ENCODE measurements around the gene CAMTA1.

DNA sequence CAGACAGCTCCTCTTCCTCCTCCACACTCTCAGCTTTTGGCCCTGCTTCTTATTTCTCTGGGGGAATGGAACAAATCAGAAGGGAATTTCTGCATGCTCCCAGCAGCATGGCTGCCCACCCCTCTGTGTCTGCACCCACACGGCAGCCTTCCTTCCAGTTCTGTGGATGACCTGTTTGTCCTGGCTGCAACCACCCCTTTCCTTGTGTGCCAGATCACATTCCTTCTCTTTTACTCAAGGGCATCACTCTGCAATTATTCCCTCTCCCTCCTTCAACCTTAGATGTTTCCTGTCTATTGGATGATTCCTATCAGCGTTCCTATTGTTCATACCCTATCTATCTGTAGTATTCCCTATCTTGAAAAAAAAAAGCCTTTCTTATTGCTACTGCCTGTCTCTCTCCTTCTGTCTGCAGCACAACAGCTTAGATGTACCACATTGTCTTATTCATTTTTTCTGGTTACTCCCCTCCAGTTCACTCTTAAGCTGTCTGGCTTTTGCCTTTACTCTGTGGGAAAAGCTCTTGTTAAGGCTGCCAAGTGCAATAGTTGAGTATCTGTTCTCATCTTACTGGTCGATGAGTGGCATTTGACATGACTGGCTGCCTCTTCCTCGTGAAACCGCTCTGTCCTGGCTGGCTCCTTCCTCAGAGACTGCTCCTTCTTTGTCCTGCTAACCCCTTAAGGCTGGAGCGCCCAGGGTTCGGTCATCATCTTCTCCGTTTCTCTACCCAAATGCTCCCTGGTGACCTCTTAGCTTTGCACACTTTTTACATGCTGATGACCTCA lies 351.1 kb downstream of the CAMTA1 start:
- TF ChIP-seq CTCF (IDR thresholded peaks at IDR 0.05 in 2 of 3, conservative IDR thresholded peaks at IDR 0.05 in 1 of 3; ENCODE audit: borderline replicate concordance in 1 of 3, insufficient read depth in 1 of 3, low read depth in 2 of 3, low read length in 2 of 3) (no peak), POLR2A (IDR thresholded peaks at IDR 0.05; ENCODE audit: borderline replicate concordance, extremely low read depth, insufficient read depth, insufficient read length) (no peak), POLR2AphosphoS5 (IDR thresholded peaks at IDR 0.05; ENCODE audit: low read depth, low read length) (no peak)

Measured in HCT116 (cell line).